ENCODE results near the gene PRCD. TPM values are rescaled to one million over a fixed set of nuclear protein-coding genes. Genes with fewer than 3 reads are reported as not detected.

PRCD gene
- polyA plus RNA-seq, 1 donor (not counting 4 experiments of a cell fraction or from before 2014, with no cell fraction given) = 1.2 TPM

- peaks cover 4% of the 10 kb centered on the region for H3K9me1 ChIP-seq (ENCODE audit: control insufficient read depth, extremely low read depth, insufficient read depth, low read length)
- no peak overlapping the region for H2AFZ ChIP-seq (ENCODE audit: control insufficient read depth, low read length)
- H3K4me2 ChIP-seq (ENCODE audit: control insufficient read depth, extremely low read depth, insufficient read depth, low read depth, low read length) = no peak overlapping the region
- H3K9ac ChIP-seq (ENCODE audit: control insufficient read depth, extremely low read depth, insufficient read depth, low read length) = no peak overlapping the region
- FAIRE-seq = no peak
- H4K20me1 ChIP-seq (ENCODE audit: control insufficient read depth, extremely low read depth, insufficient read depth, low read length) = peaks cover 13% of the 10 kb centered on the region
- peaks cover 16 to 26% of the 10 kb centered on the region in 2 experiments for H3K36me3 ChIP-seq (ENCODE audit: control insufficient read depth in 2 of 2, extremely low read depth in 1 of 2, insufficient read depth in 2 of 2, low read length in 2 of 2)
- DNase-seq (ENCODE audit: low read depth, low spot score) = no peak
- TF ChIP-seq CTCF (optimal IDR thresholded peaks at IDR 0.05 in 1 of 3, IDR thresholded peaks at IDR 0.05 in 1 of 3, conservative IDR thresholded peaks at IDR 0.05 in 1 of 3; ENCODE audit: extremely low read depth in 1 of 3, insufficient read depth in 2 of 3, low read length in 3 of 3) (no peak), EZH2 (IDR thresholded peaks at IDR 0.05; ENCODE audit: low read length) (no peak)
- H3K27ac ChIP-seq (ENCODE audit: control insufficient read depth, insufficient read depth, low read length) = no peak overlapping the region
- H3K4me1 ChIP-seq (ENCODE audit: control insufficient read depth, extremely low read depth, insufficient read depth, low read length) = peaks cover 8% of the 10 kb centered on the region
- peaks cover 2% of the 10 kb centered on the region for H3K79me2 ChIP-seq (ENCODE audit: control insufficient read depth, insufficient read depth, low read length)
- no peaks in the 10 kb centered on the region for H3K27me3 ChIP-seq (ENCODE audit: control insufficient read depth, extremely low read depth, insufficient read depth, low read length)
- H3K4me3 ChIP-seq (ENCODE audit: control insufficient read depth in 2 of 3, extremely low read depth in 1 of 3, insufficient read depth in 2 of 3, low read depth in 1 of 3, low read length in 3 of 3) = no peak overlapping the region
- H3K9me3 ChIP-seq (ENCODE audit: control insufficient read depth, low read depth, low read length) = no peaks in the 10 kb centered on the region
- dilution Hi-C loops (cut with MboI; ENCODE audit: extremely low pct_ligation_motif_present, low sequenced_read_pairs) = no loop called here
Observed at GRCh38 chr17:76568811-76569221, 29.0 kb downstream of the PRCD start.

GRCh38 chr17:76569607-76570279 lies 29.9 kb downstream of the PRCD start:
- no peak overlapping the region for H3K27ac ChIP-seq (ENCODE audit: control insufficient read depth, insufficient read depth, low read length)

More at GRCh38 chr17:76569607-76570279, 29.9 kb downstream of the PRCD start:
- FAIRE-seq (no peak), DNase-seq (ENCODE audit: low read depth, low spot score) (no peak)
- Histone ChIP-seq H3K9ac (ENCODE audit: control insufficient read depth, extremely low read depth, insufficient read depth, low read length) (no peak overlapping the region), H3K9me3 (ENCODE audit: control insufficient read depth, low read depth, low read length) (no peaks in the 10 kb centered on the region), H2AFZ (ENCODE audit: control insufficient read depth, low read length) (no peak overlapping the region), H4K20me1 (ENCODE audit: control insufficient read depth, extremely low read depth, insufficient read depth, low read length) (peaks cover 13% of the 10 kb centered on the region), H3K4me2 (ENCODE audit: control insufficient read depth, extremely low read depth, insufficient read depth, low read depth, low read length) (no peak overlapping the region), H3K4me3 (ENCODE audit: control insufficient read depth in 2 of 3, extremely low read depth in 1 of 3, insufficient read depth in 2 of 3, low read depth in 1 of 3, low read length in 3 of 3) (no peak overlapping the region), H3K27me3 (ENCODE audit: control insufficient read depth, extremely low read depth, insufficient read depth, low read length) (no peaks in the 10 kb centered on the region), H3K9me1 (ENCODE audit: control insufficient read depth, extremely low read depth, insufficient read depth, low read length) (peaks cover 4% of the 10 kb centered on the region), H3K4me1 (ENCODE audit: control insufficient read depth, extremely low read depth, insufficient read depth, low read length) (peaks cover 8% of the 10 kb centered on the region), H3K79me2 (ENCODE audit: control insufficient read depth, insufficient read depth, low read length) (peaks cover 2% of the 10 kb centered on the region), H3K36me3 (ENCODE audit: control insufficient read depth in 2 of 2, extremely low read depth in 1 of 2, insufficient read depth in 2 of 2, low read length in 2 of 2) (peaks cover 14 to 26% of the 10 kb centered on the region in 2 experiments)
- dilution Hi-C loops (cut with MboI; ENCODE audit: extremely low pct_ligation_motif_present, low sequenced_read_pairs) = no loop called here
- no peak for TF ChIP-seq CTCF (optimal IDR thresholded peaks at IDR 0.05 in 1 of 3, IDR thresholded peaks at IDR 0.05 in 1 of 3, conservative IDR thresholded peaks at IDR 0.05 in 1 of 3; ENCODE audit: extremely low read depth in 1 of 3, insufficient read depth in 2 of 3, low read length in 3 of 3)
- no peak for TF ChIP-seq EZH2 (IDR thresholded peaks at IDR 0.05; ENCODE audit: low read length)

Measured in keratinocyte (primary cell).